ENCODE measurements around the gene OR4C3. TPM values are rescaled to one million over a fixed set of nuclear protein-coding genes. Genes with fewer than 3 reads are reported as not detected.

OR4C3 gene
- total and polyA plus RNA-seq, 2 experiments from 2014 or later = not detected

DNA sequence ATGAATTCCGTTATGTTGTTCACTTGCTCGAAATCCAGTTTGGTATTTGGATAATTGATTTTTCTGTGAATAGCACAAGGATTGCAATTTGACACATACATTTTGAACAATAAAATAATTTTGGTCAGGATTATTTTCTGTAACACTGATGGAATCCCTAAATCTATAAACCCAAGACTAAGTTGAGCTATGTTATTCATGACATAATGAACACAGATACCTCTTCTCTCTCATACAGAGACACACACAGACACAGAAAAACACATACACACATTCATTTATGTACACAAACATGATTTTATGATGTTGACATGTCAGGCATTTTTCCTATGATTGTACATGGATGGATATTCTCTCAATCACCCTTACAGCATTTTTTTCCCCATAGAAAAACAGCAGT lies 41.6 kb downstream of the OR4C3 start, which contains the start of gene OR4C5 (continued):
- TF ChIP-seq ZNF331 (CRISPR knock-in tag; IDR thresholded peaks at IDR 0.05; ENCODE audit: low read depth) (no peak), EZH2phosphoT487 (IDR thresholded peaks at IDR 0.05; ENCODE audit: unreplicated experiment) (no peak), EZH2 (IDR thresholded peaks at IDR 0.05; ENCODE audit: low read depth, unreplicated experiment) (no peak), POLR2AphosphoS5 (IDR thresholded peaks at IDR 0.05; ENCODE audit: low read depth) (no peak), ETS1 (IDR thresholded peaks at IDR 0.05) (no peak), NANOG (IDR thresholded peaks at IDR 0.05; ENCODE audit: borderline replicate concordance) (no peak), CREB1 (CRISPR knock-in tag; IDR thresholded peaks at IDR 0.05; ENCODE audit: low read depth) (no peak)
- TF ChIP-seq, protein P1, sequence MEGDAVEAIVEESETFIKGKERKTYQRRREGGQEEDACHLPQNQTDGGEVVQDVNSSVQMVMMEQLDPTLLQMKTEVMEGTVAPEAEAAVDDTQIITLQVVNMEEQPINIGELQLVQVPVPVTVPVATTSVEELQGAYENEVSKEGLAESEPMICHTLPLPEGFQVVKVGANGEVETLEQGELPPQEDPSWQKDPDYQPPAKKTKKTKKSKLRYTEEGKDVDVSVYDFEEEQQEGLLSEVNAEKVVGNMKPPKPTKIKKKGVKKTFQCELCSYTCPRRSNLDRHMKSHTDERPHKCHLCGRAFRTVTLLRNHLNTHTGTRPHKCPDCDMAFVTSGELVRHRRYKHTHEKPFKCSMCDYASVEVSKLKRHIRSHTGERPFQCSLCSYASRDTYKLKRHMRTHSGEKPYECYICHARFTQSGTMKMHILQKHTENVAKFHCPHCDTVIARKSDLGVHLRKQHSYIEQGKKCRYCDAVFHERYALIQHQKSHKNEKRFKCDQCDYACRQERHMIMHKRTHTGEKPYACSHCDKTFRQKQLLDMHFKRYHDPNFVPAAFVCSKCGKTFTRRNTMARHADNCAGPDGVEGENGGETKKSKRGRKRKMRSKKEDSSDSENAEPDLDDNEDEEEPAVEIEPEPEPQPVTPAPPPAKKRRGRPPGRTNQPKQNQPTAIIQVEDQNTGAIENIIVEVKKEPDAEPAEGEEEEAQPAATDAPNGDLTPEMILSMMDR (conservative IDR thresholded peaks at IDR 0.05; ENCODE audit: low read depth in 2 of 2) = no peak

Other genes with a start within 250 kb of the OR4C3 start
- not detected in 2 replicates for gene OR4B1, start 108.1 kb upstream of the OR4C3 start, total RNA-seq (2014; rRNA removed; shearing (Covaris generic))
- gene OR4B1, start 108.1 kb upstream of the OR4C3 start, polyA plus RNA-seq (2016; fragmentation: Nextera tagmentation; extraction: Ambion mirVana) = not detected in 2 replicates
- not detected in 2 replicates for gene OR4X2, start 79.8 kb upstream of the OR4C3 start, total RNA-seq (2014; rRNA removed; shearing (Covaris generic))
- not detected in 2 replicates for gene OR4X2, start 79.8 kb upstream of the OR4C3 start, polyA plus RNA-seq (2016; fragmentation: Nextera tagmentation; extraction: Ambion mirVana)
- gene OR4X1, start 61.1 kb upstream of the OR4C3 start, total RNA-seq (2014; rRNA removed; shearing (Covaris generic)) = not detected in 2 replicates
- gene OR4X1, start 61.1 kb upstream of the OR4C3 start, polyA plus RNA-seq (2016; fragmentation: Nextera tagmentation; extraction: Ambion mirVana) = not detected in 2 replicates
- not detected in 2 replicates for gene OR4S1, start 18.7 kb upstream of the OR4C3 start, total RNA-seq (2014; rRNA removed; shearing (Covaris generic))
- gene OR4S1, start 18.7 kb upstream of the OR4C3 start, polyA plus RNA-seq (2016; fragmentation: Nextera tagmentation; extraction: Ambion mirVana) = not detected in 2 replicates
- not detected in 2 replicates for gene OR4C5, start 41.5 kb downstream of the OR4C3 start, total RNA-seq (2014; rRNA removed; shearing (Covaris generic))
- not detected in 2 replicates for gene OR4C5, start 41.5 kb downstream of the OR4C3 start, polyA plus RNA-seq (2016; fragmentation: Nextera tagmentation; extraction: Ambion mirVana)
- not detected in 2 replicates for gene OR4A47, start 163.9 kb downstream of the OR4C3 start, total RNA-seq (2014; rRNA removed; shearing (Covaris generic))
- gene OR4A47, start 163.9 kb downstream of the OR4C3 start, polyA plus RNA-seq (2016; fragmentation: Nextera tagmentation; extraction: Ambion mirVana) = not detected in 2 replicates